ENCODE measurements around the gene FDXR. TPM values are rescaled to one million over a fixed set of nuclear protein-coding genes. Genes with fewer than 3 reads are reported as not detected.

The FDXR gene
- total RNA-seq, 2 experiments from 2014 or later, result 38.2 to 39.4 TPM

DNA sequence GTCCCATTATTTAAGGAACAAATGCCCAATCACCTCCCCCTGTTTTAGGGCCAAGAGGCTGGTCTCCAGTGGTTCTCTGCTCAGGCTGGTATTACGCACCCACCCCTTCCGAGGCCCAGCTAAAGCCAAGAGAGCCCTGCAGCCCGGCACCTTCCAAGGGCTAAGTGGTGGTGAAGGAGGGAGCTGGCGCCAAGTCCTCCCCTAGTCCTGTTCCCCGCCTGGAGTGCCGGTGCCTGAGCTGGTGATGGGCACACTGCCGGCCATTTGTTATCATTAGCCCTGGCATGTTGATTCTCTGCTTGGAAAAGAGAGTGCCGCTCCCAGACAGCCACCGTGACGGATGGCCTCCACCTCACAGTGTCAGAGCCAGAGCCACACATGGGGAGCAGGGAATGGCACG, 45.0 kb downstream of the FDXR start:
- no peak overlapping the region for H3K4me3 Mint-ChIP-seq
- CTCF ChIA-PET, result interaction anchor here (0.8 to 1.2 kb wide), 3 partner anchors 10 to 37 kb away, joined by 3 read pairs; no protein-coding TSS in a partner anchor
- H3K36me3 Mint-ChIP-seq, result no peaks in the 10 kb centered on the region
- ATAC-seq (no peak), DNase-seq (no peak)
- no peak overlapping the region for H3K27ac Mint-ChIP-seq
- H3K9me3 Mint-ChIP-seq (ENCODE audit: low read depth), result no peaks in the 10 kb centered on the region
- no peaks in the 10 kb centered on the region for H3K27me3 Mint-ChIP-seq
- no peaks in the 10 kb centered on the region for H3K4me1 Mint-ChIP-seq

DNA sequence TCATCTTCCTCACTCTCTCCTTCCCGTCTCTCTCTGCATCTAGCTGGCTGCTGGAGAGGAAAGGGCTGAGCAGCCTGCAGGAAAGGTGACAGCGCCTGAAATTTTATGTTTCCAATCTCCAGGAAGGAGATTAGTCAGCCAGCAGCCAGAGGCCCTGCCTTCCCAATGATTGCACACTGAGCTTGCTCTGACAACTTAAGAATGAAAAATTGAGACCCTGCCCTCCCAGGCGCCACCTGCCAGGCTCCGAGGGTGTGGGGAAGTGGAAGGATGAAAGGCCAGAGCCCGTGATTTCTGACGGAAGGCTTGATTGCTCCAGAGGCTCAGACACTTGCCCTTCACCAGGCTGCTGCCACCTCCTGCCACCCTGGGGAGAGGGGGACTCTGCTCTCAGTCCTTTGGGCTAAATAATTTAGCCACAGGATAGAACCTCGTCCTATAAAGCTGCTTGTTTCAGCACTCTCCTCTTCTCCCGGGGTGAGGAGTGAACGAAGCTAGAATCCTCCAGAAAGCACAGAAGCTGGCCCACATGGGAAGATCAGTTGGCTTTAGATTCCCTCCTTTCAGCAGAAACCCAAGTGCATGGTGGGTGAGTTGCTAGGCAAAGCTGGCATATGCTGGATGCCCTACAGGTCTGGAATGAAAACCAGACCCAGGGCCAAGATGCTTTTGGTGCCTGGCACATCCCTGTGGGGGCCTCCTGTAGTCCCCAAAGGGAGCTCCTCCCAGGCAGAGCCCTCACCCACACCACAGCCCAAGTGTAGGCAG, 46.7 kb downstream of the FDXR start:
- Mint-ChIP-seq H3K36me3 (no peaks in the 10 kb centered on the region), H3K4me3 (no peak overlapping the region), H3K27me3 (no peaks in the 10 kb centered on the region), H3K9me3 (ENCODE audit: low read depth) (no peaks in the 10 kb centered on the region), H3K27ac (no peak overlapping the region), H3K4me1 (no peaks in the 10 kb centered on the region)
- DNase-seq, result no peak
- no peak for ATAC-seq
- CTCF ChIA-PET, result interaction anchor here (1.2 kb wide), 1 partner anchor 35 kb away, joined by 4 read pairs; no protein-coding TSS in a partner anchor

DNA sequence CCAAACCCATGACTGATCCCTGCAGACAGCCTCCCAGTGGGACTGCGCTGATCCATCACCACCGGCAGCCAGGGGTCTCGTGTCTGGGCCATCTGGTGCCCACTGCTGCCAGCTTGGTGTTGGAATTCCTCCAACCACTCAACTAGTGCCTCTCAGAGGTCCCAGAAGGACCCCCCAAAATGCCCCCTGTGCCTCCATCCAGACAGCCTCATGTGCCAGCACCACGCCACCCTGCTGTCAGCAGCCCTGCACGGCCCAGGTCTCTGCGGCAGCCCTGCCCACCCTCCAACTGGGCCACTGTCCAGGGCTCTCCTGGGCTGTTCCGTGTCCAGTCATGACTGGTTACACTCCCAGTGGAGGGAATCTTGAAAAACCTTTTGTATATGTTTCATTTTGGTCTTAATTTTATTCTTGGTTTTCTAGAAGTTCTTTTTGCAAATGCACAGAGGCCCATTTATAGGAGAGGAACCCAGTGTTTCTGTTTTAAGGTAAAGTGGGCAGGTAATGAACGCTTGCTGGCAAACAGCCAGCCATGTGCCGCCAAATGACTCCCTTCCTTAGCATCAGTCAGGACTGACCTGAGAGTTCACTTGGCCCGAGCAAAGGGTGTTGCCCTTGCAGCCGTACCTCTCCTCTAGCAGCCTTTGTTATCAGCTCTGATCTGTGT, 47.7 kb downstream of the FDXR start:
- H3K4me3 Mint-ChIP-seq, result no peak overlapping the region
- H3K4me1 Mint-ChIP-seq, result no peaks in the 10 kb centered on the region
- H3K36me3 Mint-ChIP-seq, result no peaks in the 10 kb centered on the region
- DNase-seq (no peak), ATAC-seq (no peak)
- CTCF ChIA-PET, result no interaction called here
- no peaks in the 10 kb centered on the region for H3K27me3 Mint-ChIP-seq
- no peaks in the 10 kb centered on the region for H3K9me3 Mint-ChIP-seq (ENCODE audit: low read depth)
- H3K27ac Mint-ChIP-seq, result no peak overlapping the region

DNA sequence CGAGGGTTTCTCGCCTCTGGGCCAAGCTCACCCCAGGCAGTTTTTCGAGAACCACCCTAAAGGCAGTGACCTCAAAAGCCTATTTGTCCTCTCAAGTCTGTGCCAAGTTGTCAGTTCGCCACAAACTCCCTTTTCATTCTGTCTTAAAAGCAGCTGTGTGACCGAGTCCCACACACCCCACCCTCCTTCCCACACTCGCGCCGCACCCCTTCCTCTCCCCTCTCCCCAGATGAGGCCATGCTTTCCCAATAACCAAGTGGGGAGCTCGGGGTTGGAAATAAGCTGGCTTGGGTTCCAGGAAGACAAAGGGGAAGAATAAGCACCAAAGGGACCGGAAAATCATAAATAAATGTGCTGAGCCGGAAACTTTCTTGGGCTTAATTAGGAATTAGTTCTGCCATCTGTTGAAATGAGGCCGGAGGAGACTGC, 49.8 kb downstream of the FDXR start:
- CTCF ChIA-PET, result interaction anchor here (0.7 kb wide), 1 partner anchor 32 kb away, joined by 3 read pairs; no protein-coding TSS in a partner anchor
- Mint-ChIP-seq H3K4me1 (no peaks in the 10 kb centered on the region), H3K36me3 (no peaks in the 10 kb centered on the region)

DNA sequence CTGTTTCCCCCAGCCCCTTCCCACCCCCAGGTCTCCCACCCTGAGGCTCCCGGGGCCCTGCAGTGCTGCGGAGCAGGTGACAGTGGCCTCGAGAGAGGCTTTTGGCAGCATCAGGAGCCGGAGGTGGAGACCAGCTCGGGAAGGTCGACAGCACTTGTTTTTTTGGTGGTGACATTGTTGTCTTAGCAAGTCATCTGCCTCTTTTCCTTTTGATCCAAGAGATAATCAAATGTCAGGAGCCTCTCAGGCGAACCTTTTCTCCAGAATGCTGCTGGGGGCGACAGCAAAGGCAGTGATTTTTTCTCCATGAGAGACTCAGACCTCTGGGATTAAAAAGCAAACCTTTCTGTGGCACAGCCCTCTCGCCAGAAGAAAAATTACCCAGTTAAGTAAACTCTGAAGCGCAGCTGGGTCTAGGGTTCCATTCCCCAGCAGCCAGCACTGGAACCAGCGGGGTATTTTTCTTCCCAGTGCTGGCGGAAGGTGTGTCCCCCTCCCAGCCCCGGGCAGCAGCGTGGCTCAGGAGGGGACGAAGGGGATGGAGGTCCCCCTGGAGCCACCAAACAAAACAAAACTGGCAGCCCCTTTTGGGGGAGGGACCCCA, 50.4 kb downstream of the FDXR start:
- Mint-ChIP-seq H3K36me3 (no peaks in the 10 kb centered on the region), H3K4me3 (no peak overlapping the region), H3K27me3 (no peaks in the 10 kb centered on the region), H3K9me3 (ENCODE audit: low read depth) (no peaks in the 10 kb centered on the region), H3K4me1 (no peaks in the 10 kb centered on the region), H3K27ac (no peak overlapping the region)
- CTCF ChIA-PET, result interaction anchor here (0.7 kb wide), 1 partner anchor 31 kb away, joined by 3 read pairs; no protein-coding TSS in a partner anchor
- DNase-seq, result no peak
- ATAC-seq, result no peak

More for the DNA sequence above, 49.8 kb downstream of the FDXR start:
- no peak for DNase-seq
- ATAC-seq, result no peak
- no peak overlapping the region for H3K4me3 Mint-ChIP-seq
- no peaks in the 10 kb centered on the region for H3K9me3 Mint-ChIP-seq (ENCODE audit: low read depth)
- no peak overlapping the region for H3K27ac Mint-ChIP-seq
- H3K27me3 Mint-ChIP-seq, result no peaks in the 10 kb centered on the region

DNA sequence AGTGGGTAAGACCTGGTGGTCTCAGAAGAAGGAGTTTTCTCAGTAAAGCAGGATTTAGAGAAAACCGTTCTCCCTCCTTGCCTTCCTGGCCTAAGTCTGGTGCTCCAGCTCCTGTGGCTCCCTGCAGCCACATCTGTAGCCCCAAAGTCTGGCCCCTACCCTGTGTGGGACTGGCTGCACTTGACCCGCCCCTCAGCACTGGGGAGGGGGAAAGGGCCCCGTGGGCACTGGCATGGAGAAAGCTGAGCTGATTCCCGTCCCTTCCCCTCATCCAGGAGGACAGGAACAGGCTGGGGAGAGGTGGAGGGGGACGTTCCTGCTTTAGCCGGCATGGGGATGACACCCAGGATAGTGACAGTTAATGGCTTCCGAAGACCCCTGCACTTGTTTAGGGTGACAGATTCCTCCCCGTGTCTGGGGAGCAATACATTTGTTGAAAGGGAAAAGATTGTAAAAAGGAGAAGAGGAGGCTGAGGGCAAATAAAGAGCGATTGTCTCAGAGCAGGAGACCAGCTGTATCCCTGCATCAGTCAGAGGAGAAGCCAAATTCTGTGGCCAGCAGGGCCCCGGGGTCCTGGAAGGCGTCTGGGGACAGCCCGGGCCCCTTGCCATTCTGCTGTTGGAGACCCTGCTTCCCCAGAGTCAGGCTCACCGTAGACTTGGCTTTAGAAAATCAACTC, 51.0 kb downstream of the FDXR start:
- Mint-ChIP-seq H3K9me3 (ENCODE audit: low read depth) (no peaks in the 10 kb centered on the region), H3K4me3 (no peak overlapping the region), H3K27ac (no peak overlapping the region), H3K4me1 (no peaks in the 10 kb centered on the region), H3K27me3 (no peaks in the 10 kb centered on the region), H3K36me3 (no peaks in the 10 kb centered on the region)
- CTCF ChIA-PET, result no interaction called here
- no peak for ATAC-seq
- no peak for DNase-seq

DNA sequence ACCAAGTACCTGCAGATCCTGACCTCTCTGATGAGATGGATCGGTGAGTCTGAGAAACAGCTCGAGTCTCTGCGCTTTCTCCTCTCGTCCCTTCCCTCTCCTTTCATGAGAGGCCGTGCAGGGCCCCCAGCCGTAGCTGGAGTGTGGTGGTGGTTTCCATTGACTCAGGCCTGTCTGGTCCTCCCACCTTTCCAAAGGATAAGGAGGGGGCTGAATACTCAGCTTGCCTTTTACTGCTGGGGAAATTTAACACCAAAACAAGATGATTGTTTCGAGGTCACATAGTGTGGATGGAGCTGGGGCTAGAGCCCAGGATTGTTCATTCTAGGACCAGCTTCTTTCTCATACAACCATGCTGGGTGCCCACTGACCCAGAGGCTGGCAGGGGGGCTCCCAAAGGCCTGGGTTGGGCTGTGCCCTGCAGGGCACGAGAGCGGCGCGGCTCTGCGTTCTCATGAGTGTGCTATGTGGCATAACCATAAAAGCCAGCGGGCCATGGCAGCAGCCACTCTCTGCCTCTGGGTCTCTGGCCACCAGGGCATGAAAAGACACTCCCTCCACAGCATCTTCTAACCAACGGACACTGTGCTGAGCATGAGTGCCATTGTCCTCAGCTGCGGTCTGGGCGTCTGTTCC, 52.9 kb downstream of the FDXR start:
- ATAC-seq (no peak), DNase-seq (no peak)
- Mint-ChIP-seq H3K27me3 (no peaks in the 10 kb centered on the region), H3K4me1 (peaks cover 12% of the 10 kb centered on the region), H3K4me3 (no peak overlapping the region), H3K9me3 (ENCODE audit: low read depth) (no peaks in the 10 kb centered on the region), H3K27ac (no peak overlapping the region), H3K36me3 (no peaks in the 10 kb centered on the region)
- CTCF ChIA-PET, result no interaction called here

DNA sequence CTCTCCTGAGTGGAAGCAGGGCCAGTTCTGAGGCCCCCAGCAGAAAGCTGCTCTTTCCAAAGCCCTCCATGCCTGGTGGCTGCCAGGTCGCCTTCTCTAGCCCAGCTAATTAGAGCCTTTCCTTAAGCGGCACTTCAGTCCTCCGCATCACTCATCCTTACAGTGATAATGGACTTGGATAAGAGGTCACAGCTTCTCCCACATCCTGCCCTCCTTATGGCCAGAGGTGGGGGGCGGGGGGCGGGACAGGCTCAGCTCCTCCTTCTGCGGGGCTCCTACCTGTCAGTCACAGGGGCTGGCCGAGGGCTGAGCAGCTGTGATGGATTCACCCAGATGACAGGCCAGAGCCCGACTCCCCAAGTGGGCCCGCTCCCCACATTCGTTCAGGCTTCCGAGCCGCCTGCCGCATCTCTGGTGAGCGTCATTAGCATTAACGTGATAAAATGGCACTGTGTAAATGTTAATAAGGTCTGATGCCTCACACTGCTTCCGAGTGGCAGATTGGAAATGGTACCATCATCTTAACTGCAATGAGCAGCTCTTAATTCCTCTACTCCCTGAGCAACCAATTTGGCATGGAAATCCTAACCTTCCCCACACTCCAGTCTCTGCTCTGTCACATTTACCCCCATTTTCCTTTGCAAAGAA, 54.4 kb downstream of the FDXR start:
- Mint-ChIP-seq H3K4me3 (no peak overlapping the region), H3K27me3 (no peaks in the 10 kb centered on the region), H3K4me1 (peaks cover 12% of the 10 kb centered on the region), H3K27ac (no peak overlapping the region), H3K9me3 (ENCODE audit: low read depth) (no peaks in the 10 kb centered on the region), H3K36me3 (no peaks in the 10 kb centered on the region)
- ATAC-seq (no peak), DNase-seq (no peak)
- CTCF ChIA-PET, result interaction anchor here (0.8 to 0.9 kb wide), 2 partner anchors 9 to 10 kb away, joined by 3 read pairs; no protein-coding TSS in a partner anchor

DNA sequence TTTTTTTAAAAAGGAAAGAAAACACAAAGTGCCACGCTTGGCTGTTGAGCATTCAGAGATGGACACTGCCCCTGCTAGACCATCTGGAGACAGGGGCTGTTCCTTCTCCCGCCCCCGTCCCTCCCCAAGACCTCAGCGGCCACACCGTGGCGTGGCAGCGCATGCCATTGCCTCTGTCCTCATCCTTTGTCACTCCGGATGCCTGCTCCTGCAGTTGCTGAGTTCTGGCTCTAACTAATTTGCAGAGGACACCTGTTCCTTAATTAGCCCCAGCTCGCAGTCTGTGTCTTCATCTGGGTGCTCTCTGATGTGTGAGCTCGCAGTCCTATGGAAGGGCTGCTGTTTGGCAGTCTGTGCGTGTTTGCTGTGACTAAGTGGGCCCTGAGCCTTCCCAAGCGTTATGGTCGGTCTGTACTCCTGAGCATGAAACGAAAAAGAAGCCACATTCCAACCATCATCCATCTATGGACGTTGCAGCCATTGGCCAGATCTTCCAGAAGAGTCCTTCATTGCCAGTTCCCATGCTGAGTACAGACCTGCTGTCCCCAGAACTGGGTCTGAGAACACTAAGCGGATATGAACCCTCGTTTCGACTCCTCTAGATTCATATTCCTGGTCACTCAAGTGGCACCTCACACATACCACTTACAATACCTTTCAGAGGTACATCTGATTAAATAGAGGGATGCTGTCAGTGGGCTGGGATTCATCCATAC, 55.7 kb downstream of the FDXR start:
- no peak overlapping the region for H3K4me3 Mint-ChIP-seq
- no peak overlapping the region for H3K27ac Mint-ChIP-seq
- H3K4me1 Mint-ChIP-seq, result peaks cover 12% of the 10 kb centered on the region
- no peaks in the 10 kb centered on the region for H3K36me3 Mint-ChIP-seq
- CTCF ChIA-PET, result no interaction called here
- H3K9me3 Mint-ChIP-seq (ENCODE audit: low read depth), result no peaks in the 10 kb centered on the region
- DNase-seq (no peak), ATAC-seq (no peak)
- no peaks in the 10 kb centered on the region for H3K27me3 Mint-ChIP-seq

DNA sequence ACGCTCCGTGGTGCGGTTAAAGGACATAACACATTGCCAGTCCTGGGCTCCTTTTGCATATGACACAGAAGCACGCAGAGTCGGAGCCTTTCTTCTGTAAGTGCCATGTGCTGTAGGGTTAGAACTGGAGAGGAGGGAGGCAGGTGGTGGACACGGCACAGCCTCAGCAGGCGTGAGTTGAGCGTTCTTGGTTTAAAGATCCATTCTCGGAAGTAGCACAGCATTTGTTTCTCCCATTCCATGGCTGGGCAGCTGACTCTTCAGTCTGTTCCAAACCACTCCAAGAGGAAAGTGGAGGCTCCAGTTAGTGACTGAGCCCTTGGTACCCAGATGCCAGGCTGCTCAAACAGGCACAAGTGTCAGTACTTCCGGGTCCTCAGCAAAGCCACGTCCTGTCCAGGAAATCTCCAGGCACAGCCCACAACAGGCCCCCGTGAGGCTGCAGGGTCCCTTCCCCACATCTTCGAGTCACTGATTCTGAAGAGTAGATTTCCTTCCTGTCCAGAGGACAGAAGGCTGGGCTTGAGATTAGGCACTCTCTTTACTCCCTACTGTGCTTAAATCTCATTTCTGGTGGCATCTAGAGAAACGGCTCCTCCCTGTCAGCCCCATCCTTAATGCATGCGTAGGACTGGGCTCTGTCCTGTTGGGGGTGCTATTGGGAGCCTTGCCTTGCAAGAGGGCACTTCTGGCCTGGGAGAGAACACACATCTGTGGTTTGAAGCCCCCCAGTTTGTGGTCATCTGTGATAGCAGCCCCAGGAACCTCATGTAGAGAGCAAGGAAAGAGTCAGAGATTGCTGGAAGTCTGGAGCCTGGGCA, 57.0 kb downstream of the FDXR start:
- peaks cover 12% of the 10 kb centered on the region for H3K4me1 Mint-ChIP-seq
- H3K36me3 Mint-ChIP-seq, result no peaks in the 10 kb centered on the region

DNA sequence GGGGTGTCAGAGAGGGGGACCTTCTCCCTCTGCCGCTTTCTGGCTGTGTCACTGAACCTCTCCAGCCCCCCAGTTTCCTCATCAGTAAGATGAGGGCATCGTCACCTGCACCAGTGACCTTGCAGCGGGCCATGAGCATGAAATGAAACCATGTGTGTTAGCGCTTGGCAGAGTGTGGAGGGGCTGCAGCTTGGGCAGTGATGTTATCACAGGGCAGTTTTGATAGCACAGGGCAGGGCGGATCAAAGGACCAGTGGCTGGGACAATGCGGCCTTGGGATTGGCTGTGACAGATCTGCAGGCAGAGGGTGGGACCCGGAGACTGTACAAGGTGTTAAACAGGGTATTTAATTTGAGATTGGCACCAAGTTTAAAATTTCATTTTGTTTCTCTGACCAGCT, 57.7 kb downstream of the FDXR start:
- H3K36me3 Mint-ChIP-seq, result peaks cover under 1% of the 10 kb centered on the region
- ATAC-seq (no peak), DNase-seq (no peak)
- no peaks in the 10 kb centered on the region for H3K27me3 Mint-ChIP-seq
- peaks cover 12% of the 10 kb centered on the region for H3K4me1 Mint-ChIP-seq
- CTCF ChIA-PET, result interaction anchor here (1.4 kb wide), 1 partner anchor 24 kb away, joined by 7 read pairs; no protein-coding TSS in a partner anchor
- H3K27ac Mint-ChIP-seq, result no peak overlapping the region
- H3K4me3 Mint-ChIP-seq, result no peak overlapping the region
- no peaks in the 10 kb centered on the region for H3K9me3 Mint-ChIP-seq (ENCODE audit: low read depth)

More for the DNA sequence above, 57.0 kb downstream of the FDXR start:
- ATAC-seq (peak; percentile 36), DNase-seq (no peak)
- H3K27me3 Mint-ChIP-seq, result no peaks in the 10 kb centered on the region
- H3K9me3 Mint-ChIP-seq (ENCODE audit: low read depth), result no peaks in the 10 kb centered on the region
- no peak overlapping the region for H3K27ac Mint-ChIP-seq
- CTCF ChIA-PET, result no interaction called here
- no peak overlapping the region for H3K4me3 Mint-ChIP-seq
